Esophagus muscularis mucosa (tissue), 4 donors: Measurements from ENCODE around the gene THRB. TPM values are rescaled to one million over a fixed set of nuclear protein-coding genes. Genes with fewer than 3 reads are reported as not detected.

Experiments used
- DNase-seq: peaks from one replicate; pipeline ENCODE4 v3.0.0-alpha.2; 2017; ENCODE audit errors: extremely low spot score
- H3K27ac ChIP-seq, 4 donors: fragments of 200-600 bp; sonication (generic); replicated peaks in 1 of 4; 1 replicate in 3 of 4; 2 replicates in 1 of 4; pipeline ENCODE4 v1.5.1; 2016 to 2019; ENCODE audit warnings: mild to moderate bottlenecking in 1 of 4
- H3K27me3 ChIP-seq, 4 donors: fragments of 200-600 bp; sonication (generic); one replicate each; pipeline versions ENCODE4 v1.5.1 to v1.6.0; 2016 to 2019
- H3K36me3 ChIP-seq, 4 donors: fragments of 200-600 bp; sonication (generic); one replicate each; pipeline ENCODE4 v1.5.1; 2016 to 2019
- H3K4me1 ChIP-seq, 4 donors: fragments of 200-600 bp; sonication (generic); one replicate each; pipeline ENCODE4 v1.5.1; 2016 to 2019
- H3K4me3 ChIP-seq, 4 donors: fragments of 200-600 bp; sonication (generic); 1 replicate in 2 of 4; 2 replicates in 2 of 4; pipeline ENCODE4 v1.5.1; 2016 to 2019; ENCODE audit warnings: mild to moderate bottlenecking in 4 of 4, moderate library complexity in 1 of 4
- H3K9me3 ChIP-seq, 4 donors: fragments of 200-600 bp; sonication (generic); 1 replicate in 3 of 4; 2 replicates in 1 of 4; pipeline ENCODE4 v1.5.1; 2016 to 2019
- CTCF ChIP-seq, 3 experiments: fragments of 200-600 bp in 2 of 3; fragments of 450-650 bp in 1 of 3; sonication (generic) in 2 of 3; IDR thresholded peaks; one replicate each; pipeline ENCODE4 v1.5.1; 2017 to 2019; ENCODE audit warnings: antibody characterized with exemption in 3 of 3, mild to moderate bottlenecking in 2 of 3, moderate library complexity in 1 of 3
- EP300 ChIP-seq: sonication (generic); formaldehyde crosslinking; IDR thresholded peaks from one replicate; pipeline ENCODE4 v1.6.1; 2017; ENCODE audit warnings: antibody characterized with exemption
- POLR2A ChIP-seq: fragments of 450-650 bp; IDR thresholded peaks from one replicate; pipeline ENCODE4 v1.6.1; 2017; ENCODE audit warnings: antibody characterized with exemption, moderate library complexity, mild to moderate bottlenecking, low read depth
- POLR2AphosphoS5 ChIP-seq, 2 donors: sonication (generic); formaldehyde crosslinking; IDR thresholded peaks; one replicate each; pipeline ENCODE4 v1.6.1; 2017; ENCODE audit warnings: antibody characterized with exemption in 2 of 2
- WGBS: methylation state at CpG from one replicate; pipeline ENCODE4 v1.1.5; 2018; 5-methylcytosine and 5-hydroxymethylcytosine counted together
- intact Hi-C: fragments of 100-400 bp; cut with DNase I; formaldehyde crosslinking; loops from one replicate; pipeline ENCODE4 v1.15.1; 2023
- total RNA-seq, 4 donors: library from RNA; depleted of rRNA; stranded (reverse); fragments of >200 nt; gene quantifications; one replicate each; pipeline versions ENCODE4 v1.1.0 to v1.2.1, GENCODE V29; 2016

THRB gene
- total RNA-seq, 4 donors from 2014 or later: 31.5 to 68.6 (median 39.3) TPM

- Histone ChIP-seq H3K36me3 (no peaks in the 10 kb centered on the region), H3K27ac (no peak overlapping the region), H3K4me1 (peaks cover 0 to 29% (median 3%) of the 10 kb centered on the region in 4 donors), H3K27me3 (no peaks in the 10 kb centered on the region), H3K9me3 (no peaks in the 10 kb centered on the region), H3K4me3 (no peak overlapping the region)
- intact Hi-C loops: no loop called here
- 93% methylated on average over 5 of the region's 5 CpGs for WGBS
- DNase-seq: no peak
- TF ChIP-seq POLR2AphosphoS5 (IDR thresholded peaks at IDR 0.05) (no peak), CTCF (IDR thresholded peaks at IDR 0.05) (no peak), EP300 (no peak), POLR2A (no peak)
These were observed 59.1 kb downstream of the THRB start for GRCh38 chr3:24435584-24435983.

- no peak overlapping the region for H3K27ac ChIP-seq
- TF ChIP-seq CTCF (IDR thresholded peaks at IDR 0.05): no peak
- no peak for TF ChIP-seq EP300
- TF ChIP-seq POLR2AphosphoS5 (IDR thresholded peaks at IDR 0.05): no peak
- no peak for TF ChIP-seq POLR2A
- 95% methylated on average over 1 of the region's 1 CpG for WGBS
- no peaks in the 10 kb centered on the region for H3K9me3 ChIP-seq
- H3K4me3 ChIP-seq: no peak overlapping the region
- peaks cover 0 to 29% (median 3%) of the 10 kb centered on the region in 4 donors for H3K4me1 ChIP-seq
- no peaks in the 10 kb centered on the region for H3K36me3 ChIP-seq
- intact Hi-C loops: no loop called here
- H3K27me3 ChIP-seq: no peaks in the 10 kb centered on the region
- DNase-seq: no peak
These were observed 60.0 kb downstream of the THRB start for GRCh38 chr3:24434651-24435050.

GRCh38 chr3:24433838-24434591 lies 60.6 kb downstream of the THRB start:
- WGBS: 82% methylated on average over 5 of the region's 5 CpGs
- Histone ChIP-seq H3K27ac (no peak overlapping the region), H3K4me3 (no peak overlapping the region), H3K27me3 (no peaks in the 10 kb centered on the region), H3K36me3 (no peaks in the 10 kb centered on the region), H3K4me1 (peaks cover 0 to 29% (median 3%) of the 10 kb centered on the region in 4 donors), H3K9me3 (no peaks in the 10 kb centered on the region)
- DNase-seq: no peak
- intact Hi-C loops: no loop called here
- TF ChIP-seq CTCF (IDR thresholded peaks at IDR 0.05): no peak
- TF ChIP-seq POLR2AphosphoS5 (IDR thresholded peaks at IDR 0.05): no peak
- TF ChIP-seq EP300: no peak
- TF ChIP-seq POLR2A: no peak

GRCh38 chr3:24432989-24433388 lies 61.7 kb downstream of the THRB start:
- no peak overlapping the region for H3K4me3 ChIP-seq
- H3K36me3 ChIP-seq: no peaks in the 10 kb centered on the region
- no peaks in the 10 kb centered on the region for H3K9me3 ChIP-seq
- no peak for DNase-seq
- peaks cover 0 to 29% (median 7%) of the 10 kb centered on the region in 4 donors for H3K4me1 ChIP-seq
- intact Hi-C loops: no loop called here
- TF ChIP-seq EP300 (no peak), POLR2A (no peak), CTCF (IDR thresholded peaks at IDR 0.05) (no peak), POLR2AphosphoS5 (IDR thresholded peaks at IDR 0.05) (no peak)
- no peak overlapping the region for H3K27ac ChIP-seq
- no peaks in the 10 kb centered on the region for H3K27me3 ChIP-seq
